PC-9 (cell line): ENCODE data around the gene MSL1. TPM values are rescaled to one million over a fixed set of nuclear protein-coding genes. Genes with fewer than 3 reads are reported as not detected.

ENCODE experiments used
- BruUV-seq: library from RNA; stranded (reverse); fragments of 400-500 nt; replicated peaks from 2 replicates; lab custom pipeline; 2021; lab: Mats Ljungman, UMichigan
- CTCF ChIA-PET: fragments of 300-600 bp; sonication (Branson Sonifier 250); formaldehyde crosslinking; loops from one replicate; lab custom pipeline; 2022; ENCODE audit warnings: antibody characterized with exemption; lab: Charles Lee
- POLR2A ChIA-PET: fragments of 300-600 bp; sonication (Branson Sonifier 250); formaldehyde crosslinking; loops from one replicate; lab custom pipeline; 2022; ENCODE audit warnings: antibody characterized with exemption; ENCODE audit not compliant: unreplicated experiment; lab: Charles Lee
- DNase-seq, 2 experiments: peaks; one replicate each; pipeline versions ENCODE4 v3.0.0 to v3.0.0-alpha.2; 2015 to 2022; ENCODE audit warnings: mixed read lengths in 1 of 2
- H2AFZ ChIP-seq: fragments of 200-600 bp; sonication (generic); 2 replicates; pipeline ENCODE4 v1.8.1; 2017; ENCODE audit warnings: antibody characterized with exemption
- H3F3A ChIP-seq: fragments of 200-600 bp; sonication (generic); 2 replicates; pipeline ENCODE4 v1.8.1; 2017; ENCODE audit warnings: antibody characterized with exemption, mild to moderate bottlenecking, low read depth; ENCODE audit not compliant: insufficient read depth
- H3K27ac ChIP-seq: fragments of 200-600 bp; sonication (generic); 2 replicates; pipeline ENCODE4 v1.6.1; 2016; ENCODE audit warnings: mixed run types
- H3K27me3 ChIP-seq: fragments of 200-600 bp; sonication (generic); 2 replicates; pipeline ENCODE4 v1.6.1; 2016; ENCODE audit warnings: low read depth, mixed run types; ENCODE audit not compliant: insufficient read depth
- H3K36me3 ChIP-seq: fragments of 200-600 bp; sonication (generic); 2 replicates; pipeline ENCODE4 v1.6.1; 2016; ENCODE audit warnings: low read depth, mixed run types
- H3K4me1 ChIP-seq: fragments of 200-600 bp; sonication (generic); replicated peaks from 2 replicates; pipeline ENCODE4 v1.6.1; 2016; ENCODE audit warnings: mixed run types; ENCODE audit not compliant: insufficient read depth
- H3K4me2 ChIP-seq: fragments of 200-600 bp; sonication (generic); 2 replicates; pipeline ENCODE4 v1.6.1; 2017; ENCODE audit warnings: mixed run types
- H3K4me3 ChIP-seq: fragments of 200-600 bp; sonication (generic); 2 replicates; pipeline ENCODE4 v1.6.1; 2016; ENCODE audit warnings: mixed run types
- H3K79me2 ChIP-seq: fragments of 200-600 bp; sonication (generic); 2 replicates; pipeline ENCODE4 v1.6.1; 2017; ENCODE audit warnings: low read depth, mixed run types
- H3K9me2 ChIP-seq: fragments of 200-600 bp; sonication (generic); 2 replicates; pipeline ENCODE4 v1.8.1; 2017; ENCODE audit warnings: mild to moderate bottlenecking; ENCODE audit not compliant: insufficient read depth
- H3K9me3 ChIP-seq: fragments of 200-600 bp; sonication (generic); 2 replicates; pipeline ENCODE4 v1.8.1; 2016; ENCODE audit warnings: low read depth; ENCODE audit not compliant: insufficient read depth
- H4K20me1 ChIP-seq: fragments of 200-600 bp; sonication (generic); 2 replicates; pipeline ENCODE4 v1.8.1; 2017; ENCODE audit not compliant: insufficient read depth
- EZH2 ChIP-seq: fragments of 200-600 bp; sonication (generic); IDR thresholded peaks from 2 replicates; pipeline ENCODE4 v1.8.0; 2017; ENCODE audit warnings: antibody characterized with exemption, low read depth
- intact Hi-C: fragments of 100-400 bp; cut with micrococcal nuclease; formaldehyde crosslinking; loops from one replicate; pipeline ENCODE4 v1.10.0; 2022; ENCODE audit not compliant: unreplicated experiment
- total RNA-seq: library from RNA; stranded (reverse); gene quantifications from 2 replicates; pipeline ENCODE4 v1.2.3, GENCODE V29; 2021
- TF ChIP-seq, protein P1 (sequence below): fragments of 200-600 bp; sonication (generic); conservative IDR thresholded peaks from 2 replicates; pipeline ENCODE4 v1.6.1; 2017; ENCODE audit warnings: mixed run types, antibody characterized with exemption, mild to moderate bottlenecking, moderate library complexity

Gene MSL1
- total RNA-seq, 1 experiment from 2014 or later = 61.8 TPM

DNA sequence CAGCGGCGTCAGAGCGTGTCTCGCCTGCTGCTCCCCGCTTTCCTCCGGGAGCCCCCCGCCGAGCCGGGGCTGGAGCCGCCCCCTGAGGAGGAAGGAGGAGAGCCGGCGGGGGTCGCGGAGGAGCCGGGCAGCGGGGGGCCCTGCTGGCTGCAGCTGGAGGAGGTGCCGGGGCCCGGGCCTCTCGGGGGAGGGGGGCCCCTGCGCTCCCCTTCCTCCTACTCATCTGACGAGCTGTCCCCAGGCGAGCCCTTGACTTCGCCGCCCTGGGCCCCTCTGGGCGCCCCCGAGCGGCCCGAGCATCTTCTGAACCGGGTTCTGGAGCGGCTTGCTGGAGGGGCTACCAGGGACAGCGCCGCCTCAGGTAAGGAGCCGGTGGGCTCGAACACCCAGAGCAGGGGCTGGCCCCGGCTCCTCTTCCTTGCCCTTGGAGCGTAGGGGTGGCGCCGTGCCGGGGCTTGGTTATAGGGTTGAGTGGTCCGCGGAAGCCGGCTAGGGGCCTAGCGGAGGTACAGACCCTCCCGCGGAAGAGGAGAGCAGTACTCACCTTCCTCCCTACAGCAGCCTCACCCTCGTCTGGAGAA lies 56.3 kb downstream of the MSL1 start:
- CTCF ChIA-PET = interaction anchor here (0.6 kb wide), 1 partner anchor 65 kb away, joined by 3 read pairs; no protein-coding TSS in a partner anchor
- TF ChIP-seq, protein P1, sequence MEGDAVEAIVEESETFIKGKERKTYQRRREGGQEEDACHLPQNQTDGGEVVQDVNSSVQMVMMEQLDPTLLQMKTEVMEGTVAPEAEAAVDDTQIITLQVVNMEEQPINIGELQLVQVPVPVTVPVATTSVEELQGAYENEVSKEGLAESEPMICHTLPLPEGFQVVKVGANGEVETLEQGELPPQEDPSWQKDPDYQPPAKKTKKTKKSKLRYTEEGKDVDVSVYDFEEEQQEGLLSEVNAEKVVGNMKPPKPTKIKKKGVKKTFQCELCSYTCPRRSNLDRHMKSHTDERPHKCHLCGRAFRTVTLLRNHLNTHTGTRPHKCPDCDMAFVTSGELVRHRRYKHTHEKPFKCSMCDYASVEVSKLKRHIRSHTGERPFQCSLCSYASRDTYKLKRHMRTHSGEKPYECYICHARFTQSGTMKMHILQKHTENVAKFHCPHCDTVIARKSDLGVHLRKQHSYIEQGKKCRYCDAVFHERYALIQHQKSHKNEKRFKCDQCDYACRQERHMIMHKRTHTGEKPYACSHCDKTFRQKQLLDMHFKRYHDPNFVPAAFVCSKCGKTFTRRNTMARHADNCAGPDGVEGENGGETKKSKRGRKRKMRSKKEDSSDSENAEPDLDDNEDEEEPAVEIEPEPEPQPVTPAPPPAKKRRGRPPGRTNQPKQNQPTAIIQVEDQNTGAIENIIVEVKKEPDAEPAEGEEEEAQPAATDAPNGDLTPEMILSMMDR = no peak
- TF ChIP-seq EZH2 = no peak
- Histone ChIP-seq H2AFZ (no peak overlapping the region), H3K4me3 (peak overlapping the region; percentile 81; the same call in 1 of the 2 replicates), H3K27me3 (no peaks in the 10 kb centered on the region), H3K9me2 (no peaks in the 10 kb centered on the region), H3K79me2 (0 out of 2 replicates have a peak, but pooled peaks cover 4% of the 10 kb centered on the region), H3K4me1 (peaks cover 62% of the 10 kb centered on the region), H3K4me2 (peak overlapping the region; percentile 97), H3K9me3 (no peaks in the 10 kb centered on the region), H3K36me3 (no peaks in the 10 kb centered on the region), H3F3A (peaks cover 57% of the 10 kb centered on the region), H3K27ac (no peak overlapping the region), H4K20me1 (no peaks in the 10 kb centered on the region)
- intact Hi-C loops = no loop called here
- POLR2A ChIA-PET = interaction anchor here (0.5 kb wide), 1 partner anchor 305 kb away, joined by 11 read pairs; no protein-coding TSS in a partner anchor
- DNase-seq = no peak
- no TSS peak for BruUV-seq

DNA sequence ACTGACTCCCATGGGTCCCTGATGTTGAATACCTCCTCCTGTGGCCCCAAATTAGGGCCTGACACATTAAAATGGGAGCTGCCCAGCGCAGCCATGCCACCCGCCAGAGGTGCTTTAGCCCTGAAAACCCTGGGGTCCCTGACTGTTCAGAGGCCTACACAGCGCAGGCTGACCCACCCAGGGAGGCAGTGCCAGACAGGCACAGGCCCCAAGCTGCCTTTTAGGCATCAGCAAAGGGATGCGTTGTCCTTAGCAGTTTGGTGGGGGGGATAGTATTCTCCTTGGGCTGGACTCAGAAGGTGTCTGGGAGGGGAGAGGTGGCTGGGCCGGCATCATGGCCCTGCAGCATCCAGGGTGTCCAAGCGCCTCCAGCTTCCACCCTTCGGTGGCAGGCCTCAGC lies 56.9 kb downstream of the MSL1 start:
- Histone ChIP-seq H3K79me2 (0 out of 2 replicates have a peak, but pooled peaks cover 4% of the 10 kb centered on the region), H2AFZ (no peak overlapping the region), H3K9me3 (no peaks in the 10 kb centered on the region), H3K4me3 (no peak overlapping the region), H3K9me2 (no peaks in the 10 kb centered on the region), H3K27ac (no peak overlapping the region), H4K20me1 (no peaks in the 10 kb centered on the region), H3K4me2 (peak overlapping the region; percentile 97), H3K4me1 (peaks cover 62% of the 10 kb centered on the region), H3K36me3 (no peaks in the 10 kb centered on the region), H3K27me3 (no peaks in the 10 kb centered on the region), H3F3A (peaks cover 57% of the 10 kb centered on the region)
- intact Hi-C loops = no loop called here
- no TSS peak for BruUV-seq
- DNase-seq = no peak
- CTCF ChIA-PET = interaction anchor here (0.6 kb wide), 1 partner anchor 27 kb away, joined by 8 read pairs; no protein-coding TSS in a partner anchor
- POLR2A ChIA-PET = no interaction called here
- no peak for TF ChIP-seq EZH2

DNA sequence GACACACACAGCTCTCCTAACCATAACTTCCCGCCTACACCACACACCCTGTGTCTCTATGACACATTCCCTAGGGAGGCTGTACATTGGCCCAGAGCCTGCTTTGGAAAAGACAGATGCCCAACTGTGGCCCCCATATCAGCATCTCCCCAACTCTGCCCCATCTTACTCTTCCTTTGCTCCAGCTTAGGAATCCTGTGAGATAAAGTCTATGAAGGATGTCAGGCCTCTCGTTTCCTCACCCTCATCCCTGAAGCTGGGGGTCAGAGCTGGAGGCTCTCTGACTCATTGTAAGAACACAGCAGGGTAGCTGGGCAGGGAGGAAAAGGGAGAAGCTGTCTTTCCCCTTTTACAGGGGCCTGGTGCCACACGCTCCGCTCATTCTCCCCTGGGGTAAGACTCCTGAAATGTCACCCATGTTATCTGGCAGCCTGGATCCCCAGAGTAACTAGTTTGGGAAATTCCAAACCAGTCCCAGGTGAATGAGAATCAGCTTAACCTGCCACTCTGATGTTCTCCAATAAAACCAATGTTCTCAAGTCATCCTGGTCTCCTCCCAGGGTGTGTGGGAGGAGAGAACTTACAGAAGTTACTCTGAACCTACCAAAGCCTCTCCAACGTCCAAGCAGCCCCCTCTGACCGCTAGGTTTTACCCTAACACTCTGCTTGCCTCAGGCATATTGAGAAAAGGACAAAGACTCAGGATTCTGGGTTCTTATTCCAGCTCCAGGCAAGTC lies 58.3 kb downstream of the MSL1 start:
- peak in 1 of 2 experiments; percentile 80 for DNase-seq
- no peak for TF ChIP-seq EZH2
- TF ChIP-seq, protein P1 = no peak
- ChIA-PET POLR2A (interaction anchor here (0.6 to 0.8 kb wide), 2 partner anchors 11 to 135 kb away, joined by 4 to 17 read pairs; no protein-coding TSS in a partner anchor), CTCF (interaction anchor here (0.5 to 0.6 kb wide), 2 partner anchors 19 to 164 kb away, joined by 3 to 10 read pairs; no protein-coding TSS in a partner anchor)
- Histone ChIP-seq H2AFZ (no peak overlapping the region), H3K9me3 (no peaks in the 10 kb centered on the region), H3K27ac (peak overlapping the region; percentile 71), H3K4me1 (peaks cover 62% of the 10 kb centered on the region), H3K79me2 (0 out of 2 replicates have a peak, but pooled peaks cover 4% of the 10 kb centered on the region), H3K27me3 (no peaks in the 10 kb centered on the region), H4K20me1 (no peaks in the 10 kb centered on the region), H3K9me2 (no peaks in the 10 kb centered on the region), H3F3A (peaks cover 54% of the 10 kb centered on the region), H3K4me2 (peak overlapping the region; percentile 60), H3K4me3 (peak overlapping the region; percentile 11; the same call in 1 of the 2 replicates), H3K36me3 (no peaks in the 10 kb centered on the region)
- intact Hi-C loops = no loop called here
- TSS peak; percentile 9 for BruUV-seq
